SK-N-SH treated with all-trans-retinoic acid at 6 μM for 48 hours (cell line): Measurements from ENCODE around the gene ROM1.
"Not testable (repeated sequence)": the region's sequence is repeated elsewhere in the genome, so short reads cannot be mapped to it uniquely, and the experiment has no call there.

ENCODE experiments used
- ATAC-seq: fragments of 200-7000 bp; cut with Tn5 transposase; 3 replicates; pipeline ENCODE4 v1.9.1; 2020; ENCODE audit warnings: mild to moderate bottlenecking, moderate library complexity
- ARNTL ChIP-seq: fragments of 450-650 bp; formaldehyde crosslinking; IDR thresholded peaks from 2 replicates; pipeline ENCODE4 v1.5.0; 2020; ENCODE audit warnings: low read depth, mild to moderate bottlenecking, moderate library complexity, borderline replicate concordance
- CREB5 ChIP-seq: fragments of 250-450 bp; sonication (Bioruptor Pico); IDR thresholded peaks from 2 replicates; pipeline ENCODE4 v1.5.1; 2020; ENCODE audit warnings: low read depth, mild to moderate bottlenecking, moderate library complexity
- CSDC2 ChIP-seq: fragments of 250-450 bp; sonication (Bioruptor Pico); IDR thresholded peaks from 2 replicates; pipeline ENCODE4 v1.5.0; 2020; ENCODE audit warnings: mild to moderate bottlenecking, moderate library complexity
- CSRNP3 ChIP-seq: fragments of 250-450 bp; sonication (Bioruptor Pico); IDR thresholded peaks from 2 replicates; pipeline ENCODE4 v1.5.1; 2021; ENCODE audit warnings: mild to moderate bottlenecking, moderate library complexity
- ESRRG ChIP-seq: fragments of 250-450 bp; sonication (Bioruptor Pico); IDR thresholded peaks from 2 replicates; pipeline ENCODE4 v1.6.1; 2021; ENCODE audit warnings: mild to moderate bottlenecking
- GLIS3 ChIP-seq: fragments of 250-450 bp; sonication (Bioruptor Pico); IDR thresholded peaks from 2 replicates; pipeline ENCODE4 v1.5.0; 2020; ENCODE audit warnings: mild to moderate bottlenecking, moderate library complexity
- ISL1 ChIP-seq: fragments of 250-450 bp; sonication (Bioruptor Pico); IDR thresholded peaks from 2 replicates; pipeline ENCODE4 v2.1.2; 2022; ENCODE audit warnings: mild to moderate bottlenecking, moderate library complexity
- OSR1 ChIP-seq: fragments of 250-450 bp; sonication (Bioruptor Pico); IDR thresholded peaks from 2 replicates; pipeline ENCODE4 v1.8.0; 2022; ENCODE audit warnings: moderate library complexity, mild to moderate bottlenecking, inconsistent platforms
- POU6F1 ChIP-seq: fragments of 250-450 bp; sonication (Bioruptor Pico); IDR thresholded peaks from 2 replicates; pipeline ENCODE4 v1.8.0; 2021; ENCODE audit warnings: low read depth, mild to moderate bottlenecking, moderate library complexity, borderline replicate concordance
- SNAI2 ChIP-seq: fragments of 250-450 bp; sonication (Bioruptor Pico); IDR thresholded peaks from 2 replicates; pipeline ENCODE4 v1.5.0; 2020; ENCODE audit warnings: mild to moderate bottlenecking, moderate library complexity
- TCF4 ChIP-seq: fragments of 250-450 bp; sonication (Bioruptor Pico); IDR thresholded peaks from 2 replicates; pipeline ENCODE4 v1.8.0; 2021; ENCODE audit warnings: mild to moderate bottlenecking, moderate library complexity, borderline replicate concordance
- TOX ChIP-seq: fragments of 250-450 bp; sonication (Bioruptor Pico); IDR thresholded peaks from 2 replicates; pipeline ENCODE4 v1.8.0; 2021; ENCODE audit warnings: mild to moderate bottlenecking, moderate library complexity, borderline replicate concordance
- TSHZ2 ChIP-seq: fragments of 250-450 bp; sonication (Bioruptor Pico); IDR thresholded peaks from 2 replicates; pipeline ENCODE4 v1.5.0; 2020; ENCODE audit warnings: mild to moderate bottlenecking, moderate library complexity
- ZFP3 ChIP-seq: fragments of 250-450 bp; sonication (Bioruptor Pico); IDR thresholded peaks from 2 replicates; pipeline ENCODE4 v1.5.0; 2020; ENCODE audit warnings: mild to moderate bottlenecking, moderate library complexity
- ZFP30 ChIP-seq: fragments of 450-650 bp; formaldehyde crosslinking; IDR thresholded peaks from 2 replicates; pipeline ENCODE4 v1.5.0; 2022; ENCODE audit warnings: mild to moderate bottlenecking, moderate library complexity
- ZNF565 ChIP-seq: fragments of 450-650 bp; formaldehyde crosslinking; conservative IDR thresholded peaks from 2 replicates; pipeline ENCODE4 v1.5.0; 2020; ENCODE audit warnings: low read depth, mild to moderate bottlenecking, moderate library complexity
- ZNF70 ChIP-seq: fragments of 450-650 bp; formaldehyde crosslinking; IDR thresholded peaks from 2 replicates; pipeline ENCODE4 v1.5.0; 2020; ENCODE audit warnings: mild to moderate bottlenecking, moderate library complexity
- ZNF8 ChIP-seq: fragments of 450-650 bp; formaldehyde crosslinking; IDR thresholded peaks from 2 replicates; pipeline ENCODE4 v1.5.0; 2020; ENCODE audit warnings: mild to moderate bottlenecking, moderate library complexity

ROM1 gene

GRCh38 chr11:62580959-62581715 lies 31.9 kb upstream of the ROM1 start:
- no peak for ATAC-seq
- TF ChIP-seq CSDC2 (no peak), CREB5 (CRISPR knock-in tag) (no peak), POU6F1 (CRISPR knock-in tag) (no peak), TCF4 (CRISPR knock-in tag) (no peak), ESRRG (no peak), CSRNP3 (CRISPR knock-in tag) (no peak)

GRCh38 chr11:62581735-62582134 lies 31.3 kb upstream of the ROM1 start:
- ATAC-seq = not testable (repeated sequence)

- ATAC-seq = not testable (repeated sequence)
Observed at GRCh38 chr11:62585356-62585755, 27.7 kb upstream of the ROM1 start.

GRCh38 chr11:62588966-62589637 lies 24.0 kb upstream of the ROM1 start:
- TF ChIP-seq ZFP30 (CRISPR knock-in tag) (no peak), GLIS3 (no peak), ZFP3 (CRISPR knock-in tag) (no peak), TSHZ2 (no peak), POU6F1 (CRISPR knock-in tag) (no peak), ZNF8 (no peak), CSRNP3 (CRISPR knock-in tag) (no peak), TOX (CRISPR knock-in tag) (no peak), ESRRG (no peak), OSR1 (no peak), ZNF70 (CRISPR knock-in tag) (no peak), ARNTL (CRISPR knock-in tag) (no peak), TCF4 (CRISPR knock-in tag) (no peak), ZNF565 (CRISPR knock-in tag) (no peak), SNAI2 (CRISPR knock-in tag) (no peak), CREB5 (CRISPR knock-in tag) (no peak), ISL1 (CRISPR knock-in tag) (no peak)
- ATAC-seq = no peak
